ENCODE results near the gene GPR87. TPM values are rescaled to one million over a fixed set of nuclear protein-coding genes. Genes with fewer than 3 reads are reported as not detected.

GPR87 gene
- total RNA-seq, 2 experiments from 2014 or later = not detected

- H3K4me3 Mint-ChIP-seq = no peak overlapping the region
- H3K9me3 Mint-ChIP-seq = peaks cover under 1% of the 10 kb centered on the region
- CTCF ChIA-PET = interaction anchor here (1.2 to 1.7 kb wide), 3 partner anchors 12 to 30 kb away, joined by 4 to 5 read pairs (median 4); partner anchors contain the start of gene P2RY14
- no peak for TF ChIP-seq CTCF (IDR thresholded peaks at IDR 0.05)
- POLR2A ChIA-PET = interaction anchor here (1.0 kb wide), 1 partner anchor 9 kb away, joined by 3 read pairs; no protein-coding TSS in a partner anchor
- intact Hi-C loops (cut with micrococcal nuclease) = no loop called here
- no peak overlapping the region for H3K27ac Mint-ChIP-seq
- peaks cover 4% of the 10 kb centered on the region for H3K36me3 Mint-ChIP-seq (ENCODE audit: low read depth)
- H3K4me1 Mint-ChIP-seq (ENCODE audit: low read depth) = peaks cover 15% of the 10 kb centered on the region
- no peaks in the 10 kb centered on the region for H3K27me3 Mint-ChIP-seq
- DNase-seq (no peak), ATAC-seq (no peak)
Measured at GRCh38 chr3:151264605-151265004, 52.0 kb downstream of the GPR87 start.

- ATAC-seq (no peak), DNase-seq (no peak)
- TF ChIP-seq CTCF (IDR thresholded peaks at IDR 0.05) = no peak
- Mint-ChIP-seq H3K4me1 (ENCODE audit: low read depth) (peaks cover 2% of the 10 kb centered on the region), H3K4me3 (no peak overlapping the region), H3K9me3 (no peaks in the 10 kb centered on the region), H3K36me3 (ENCODE audit: low read depth) (no peaks in the 10 kb centered on the region), H3K27ac (no peak overlapping the region), H3K27me3 (no peaks in the 10 kb centered on the region)
- intact Hi-C loops (cut with micrococcal nuclease) = no loop called here
- POLR2A ChIA-PET = interaction anchor here (0.7 kb wide), 1 partner anchor 10 kb away, joined by 3 read pairs; no protein-coding TSS in a partner anchor
- CTCF ChIA-PET = interaction anchor here (0.7 to 2.0 kb wide), 5 partner anchors 13 to 95 kb away, joined by 3 to 9 read pairs (median 4); partner anchors contain the start of gene P2RY14
Measured at GRCh38 chr3:151262871-151263525, 53.6 kb downstream of the GPR87 start.

GRCh38 chr3:151259664-151260063, 57.0 kb downstream of the GPR87 start:
- DNase-seq (no peak), ATAC-seq (no peak)
- Mint-ChIP-seq H3K4me1 (ENCODE audit: low read depth) (no peaks in the 10 kb centered on the region), H3K36me3 (ENCODE audit: low read depth) (no peaks in the 10 kb centered on the region), H3K27ac (no peak overlapping the region), H3K9me3 (no peaks in the 10 kb centered on the region), H3K4me3 (no peak overlapping the region), H3K27me3 (peaks cover 3% of the 10 kb centered on the region)
- POLR2A ChIA-PET = interaction anchor here (0.9 kb wide), 1 partner anchor 23 kb away, joined by 3 read pairs; no protein-coding TSS in a partner anchor
- TF ChIP-seq CTCF (IDR thresholded peaks at IDR 0.05) = no peak
- intact Hi-C loops (cut with micrococcal nuclease) = no loop called here
- CTCF ChIA-PET = interaction anchor here (1.1 to 1.6 kb wide), 3 partner anchors 25 to 92 kb away, joined by 3 to 6 read pairs (median 5); no protein-coding TSS in a partner anchor

GRCh38 chr3:151256749-151257148, 59.9 kb downstream of the GPR87 start:
- DNase-seq = no peak
- no peak for ATAC-seq
- Mint-ChIP-seq H3K9me3 (no peaks in the 10 kb centered on the region), H3K4me1 (ENCODE audit: low read depth) (no peaks in the 10 kb centered on the region), H3K4me3 (no peak overlapping the region), H3K27me3 (peaks cover 3% of the 10 kb centered on the region), H3K27ac (no peak overlapping the region), H3K36me3 (ENCODE audit: low read depth) (no peaks in the 10 kb centered on the region)
- intact Hi-C loops (cut with micrococcal nuclease) = no loop called here
- ChIA-PET POLR2A (interaction anchor here (0.5 to 1.6 kb wide), 2 partner anchors 8 to 14 kb away, joined by 3 read pairs; no protein-coding TSS in a partner anchor), CTCF (interaction anchor here (1.3 to 2.1 kb wide), 4 partner anchors 11 to 89 kb away, joined by 3 to 9 read pairs (median 5); no protein-coding TSS in a partner anchor)
- TF ChIP-seq CTCF (IDR thresholded peaks at IDR 0.05) = no peak

- H3K27ac Mint-ChIP-seq = no peak overlapping the region
- H3K27me3 Mint-ChIP-seq = no peaks in the 10 kb centered on the region
Measured at GRCh38 chr3:151248772-151249337, 67.8 kb downstream of the GPR87 start.

More at GRCh38 chr3:151248772-151249337, 67.8 kb downstream of the GPR87 start:
- ChIA-PET CTCF (interaction anchor here (1.0 kb wide), 1 partner anchor 21 kb away, joined by 3 read pairs; no protein-coding TSS in a partner anchor), POLR2A (no interaction called here)
- intact Hi-C loops (cut with micrococcal nuclease) = no loop called here
- Mint-ChIP-seq H3K9me3 (no peaks in the 10 kb centered on the region), H3K4me3 (no peak overlapping the region), H3K4me1 (ENCODE audit: low read depth) (no peaks in the 10 kb centered on the region), H3K36me3 (ENCODE audit: low read depth) (no peaks in the 10 kb centered on the region)
- TF ChIP-seq CTCF (IDR thresholded peaks at IDR 0.05) = no peak
- ATAC-seq = no peak
- DNase-seq = no peak

Data from activated CD8-positive, alpha-beta T cell treated with anti-CD3 and anti-CD28 coated beads for 36 hours (primary cell).